Testis (tissue), 2 donors: ENCODE data around the gene ADAR.

Experiments
- POLR2A ChIP-seq: fragments of 450-650 bp; IDR thresholded peaks from one replicate; pipeline ENCODE4 v1.6.1; 2017; ENCODE audit warnings: antibody characterized with exemption, mild to moderate bottlenecking, moderate library complexity
- TF ChIP-seq, protein P1 (sequence below), 3 experiments: fragments of 450-650 bp in 2 of 3; fragments of 200-600 bp in 1 of 3; sonication (generic) in 1 of 3; IDR thresholded peaks; one replicate each; pipeline ENCODE4 v1.5.1; 2016 to 2019; ENCODE audit warnings: antibody characterized with exemption in 3 of 3, mild to moderate bottlenecking in 2 of 3, moderate library complexity in 1 of 3

DNA sequence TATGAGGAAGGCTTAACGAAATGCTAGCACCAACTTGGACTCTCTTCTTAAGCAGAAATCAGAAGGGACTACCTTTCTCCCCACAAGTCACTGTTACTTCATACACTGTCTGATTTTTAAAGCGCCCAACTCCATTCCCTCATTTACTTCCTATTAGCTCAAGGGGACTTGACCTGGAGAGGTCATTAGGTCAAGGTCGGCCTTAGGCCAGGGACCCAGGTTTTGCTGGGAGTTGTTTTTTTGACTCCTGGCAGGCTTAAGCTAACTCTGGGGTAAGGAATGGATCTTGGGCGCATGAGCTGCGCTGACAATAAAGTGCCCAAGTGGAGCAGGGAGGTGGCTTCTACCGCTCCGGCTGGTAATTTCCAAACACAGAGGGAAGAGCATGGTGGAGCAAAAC is 16.8 kb downstream of the ADAR start:
- TF ChIP-seq, protein P1, sequence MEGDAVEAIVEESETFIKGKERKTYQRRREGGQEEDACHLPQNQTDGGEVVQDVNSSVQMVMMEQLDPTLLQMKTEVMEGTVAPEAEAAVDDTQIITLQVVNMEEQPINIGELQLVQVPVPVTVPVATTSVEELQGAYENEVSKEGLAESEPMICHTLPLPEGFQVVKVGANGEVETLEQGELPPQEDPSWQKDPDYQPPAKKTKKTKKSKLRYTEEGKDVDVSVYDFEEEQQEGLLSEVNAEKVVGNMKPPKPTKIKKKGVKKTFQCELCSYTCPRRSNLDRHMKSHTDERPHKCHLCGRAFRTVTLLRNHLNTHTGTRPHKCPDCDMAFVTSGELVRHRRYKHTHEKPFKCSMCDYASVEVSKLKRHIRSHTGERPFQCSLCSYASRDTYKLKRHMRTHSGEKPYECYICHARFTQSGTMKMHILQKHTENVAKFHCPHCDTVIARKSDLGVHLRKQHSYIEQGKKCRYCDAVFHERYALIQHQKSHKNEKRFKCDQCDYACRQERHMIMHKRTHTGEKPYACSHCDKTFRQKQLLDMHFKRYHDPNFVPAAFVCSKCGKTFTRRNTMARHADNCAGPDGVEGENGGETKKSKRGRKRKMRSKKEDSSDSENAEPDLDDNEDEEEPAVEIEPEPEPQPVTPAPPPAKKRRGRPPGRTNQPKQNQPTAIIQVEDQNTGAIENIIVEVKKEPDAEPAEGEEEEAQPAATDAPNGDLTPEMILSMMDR (IDR thresholded peaks at IDR 0.05), result no peak
- TF ChIP-seq POLR2A, result no peak
